ENCODE measurements around the gene CRLF3.

- no peak for TF ChIP-seq CTCF (IDR thresholded peaks at IDR 0.05; ENCODE audit: borderline replicate concordance, extremely low read depth, low read length, poor library complexity, severe bottlenecking)
- TF ChIP-seq EZH2 (IDR thresholded peaks at IDR 0.05; ENCODE audit: borderline replicate concordance, low read depth, low read length, severe bottlenecking), result no peak
Measured at GRCh38 chr17:30858556-30859250, 34.2 kb upstream of the CRLF3 start.

Measured in DND-41 (cell line).